Right lobe of liver (tissue), 4 donors: ENCODE data around the gene MYH10.

Experiments used
- POLR2A ChIP-seq: fragments of 450-650 bp; IDR thresholded peaks from one replicate; pipeline ENCODE4 v1.6.1; 2017; ENCODE audit warnings: antibody characterized with exemption, mild to moderate bottlenecking
- TF ChIP-seq, protein P1 (sequence below), 4 donors: fragments of 200-600 bp in 3 of 4; fragments of 450-650 bp in 1 of 4; IDR thresholded peaks; one replicate each; pipeline versions ENCODE4 v1.5.1 to v1.8.0; 2016 to 2022; ENCODE audit warnings: antibody characterized with exemption in 4 of 4, mild to moderate bottlenecking in 2 of 4
- donor health status: DM: no; HTN: no; CAD: no.
- donor health status: DM: no; HTN: no; CAD: no.
- donor health status: DM: no; HTN: yes; CAD: no.

DNA sequence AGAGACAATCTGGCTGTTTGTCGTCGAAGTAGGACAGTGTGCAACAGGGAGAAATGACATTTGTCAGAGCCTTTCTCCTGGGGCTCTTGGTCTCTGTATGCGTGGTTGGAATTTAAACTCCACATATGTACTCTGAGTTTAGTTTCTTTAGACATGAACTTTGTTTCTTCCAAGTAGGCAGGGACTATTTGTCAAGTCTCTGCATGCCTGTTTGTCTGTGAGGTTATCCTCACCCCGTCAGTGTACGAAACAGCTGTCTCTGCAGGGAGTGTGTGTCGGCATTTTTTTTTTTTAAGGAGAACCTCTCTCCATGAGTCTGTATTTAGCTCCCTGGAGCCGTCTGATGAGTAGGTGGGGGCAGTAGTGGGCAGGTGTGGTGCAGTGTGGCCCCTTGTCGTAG lies 165.2 kb downstream of the MYH10 start:
- TF ChIP-seq POLR2A, result no peak
- TF ChIP-seq, protein P1, sequence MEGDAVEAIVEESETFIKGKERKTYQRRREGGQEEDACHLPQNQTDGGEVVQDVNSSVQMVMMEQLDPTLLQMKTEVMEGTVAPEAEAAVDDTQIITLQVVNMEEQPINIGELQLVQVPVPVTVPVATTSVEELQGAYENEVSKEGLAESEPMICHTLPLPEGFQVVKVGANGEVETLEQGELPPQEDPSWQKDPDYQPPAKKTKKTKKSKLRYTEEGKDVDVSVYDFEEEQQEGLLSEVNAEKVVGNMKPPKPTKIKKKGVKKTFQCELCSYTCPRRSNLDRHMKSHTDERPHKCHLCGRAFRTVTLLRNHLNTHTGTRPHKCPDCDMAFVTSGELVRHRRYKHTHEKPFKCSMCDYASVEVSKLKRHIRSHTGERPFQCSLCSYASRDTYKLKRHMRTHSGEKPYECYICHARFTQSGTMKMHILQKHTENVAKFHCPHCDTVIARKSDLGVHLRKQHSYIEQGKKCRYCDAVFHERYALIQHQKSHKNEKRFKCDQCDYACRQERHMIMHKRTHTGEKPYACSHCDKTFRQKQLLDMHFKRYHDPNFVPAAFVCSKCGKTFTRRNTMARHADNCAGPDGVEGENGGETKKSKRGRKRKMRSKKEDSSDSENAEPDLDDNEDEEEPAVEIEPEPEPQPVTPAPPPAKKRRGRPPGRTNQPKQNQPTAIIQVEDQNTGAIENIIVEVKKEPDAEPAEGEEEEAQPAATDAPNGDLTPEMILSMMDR (IDR thresholded peaks at IDR 0.05), result no peak
